Neural progenitor cell (in vitro differentiated cells): Measurements from ENCODE around the gene ESRRB. TPM values are rescaled to one million over a fixed set of nuclear protein-coding genes. Genes with fewer than 3 reads are reported as not detected.

Experiments used
- DNase-seq: peaks from one replicate; pipeline ENCODE4 v3.0.0-alpha.2; 2016; ENCODE audit warnings: low spot score
- H2AFZ ChIP-seq: fragments of 200-600 bp; sonication (generic); replicated peaks from 2 replicates; pipeline ENCODE4 v1.6.1; 2016; ENCODE audit warnings: antibody characterized with exemption
- H3F3A ChIP-seq: fragments of 200-600 bp; sonication (generic); 2 replicates; pipeline ENCODE4 v1.6.1; 2016; ENCODE audit warnings: antibody characterized with exemption, low read depth
- H3K27ac ChIP-seq: fragments of 200-600 bp; sonication (generic); 2 replicates; pipeline ENCODE4 v1.5.1; 2016; ENCODE audit warnings: mild to moderate bottlenecking
- H3K27me3 ChIP-seq: fragments of 200-600 bp; sonication (generic); 2 replicates; pipeline ENCODE4 v1.6.1; 2016; ENCODE audit warnings: mild to moderate bottlenecking, moderate library complexity
- H3K36me3 ChIP-seq: fragments of 200-600 bp; sonication (generic); 2 replicates; pipeline ENCODE4 v1.5.1; 2016
- H3K4me1 ChIP-seq: fragments of 200-600 bp; sonication (generic); 2 replicates; pipeline ENCODE4 v1.6.1; 2016; ENCODE audit warnings: mixed run types
- H3K4me2 ChIP-seq: fragments of 200-600 bp; sonication (generic); 2 replicates; pipeline ENCODE4 v1.6.1; 2016
- H3K4me3 ChIP-seq: fragments of 200-600 bp; sonication (generic); 2 replicates; pipeline ENCODE4 v1.5.1; 2016
- H3K79me2 ChIP-seq: fragments of 200-600 bp; sonication (generic); 2 replicates; pipeline ENCODE4 v1.6.1; 2016; ENCODE audit warnings: low read depth
- H3K9ac ChIP-seq: fragments of 200-600 bp; sonication (generic); 2 replicates; pipeline ENCODE4 v1.6.1; 2016
- H3K9me3 ChIP-seq: fragments of 200-600 bp; sonication (generic); 2 replicates; pipeline ENCODE4 v1.5.1; 2016; ENCODE audit warnings: low read depth
- H4K20me1 ChIP-seq: fragments of 200-600 bp; sonication (generic); 2 replicates; pipeline ENCODE4 v1.6.1; 2016; ENCODE audit warnings: low read depth
- H3K27ac Mint-ChIP-seq: 3 replicates; pipeline ENCODE4 v1.8.0; 2021; ENCODE audit warnings: mixed read lengths
- H3K27me3 Mint-ChIP-seq: 2 replicates; pipeline ENCODE4 v1.8.0; 2022; ENCODE audit warnings: low read depth, mild to moderate bottlenecking, inconsistent platforms, moderate library complexity, mixed read lengths; ENCODE audit not compliant: insufficient read depth
- H3K36me3 Mint-ChIP-seq: 3 replicates; pipeline ENCODE4 v1.8.0; 2021; ENCODE audit warnings: mixed read lengths
- H3K4me1 Mint-ChIP-seq: 3 replicates; pipeline ENCODE4 v1.8.0; 2021; ENCODE audit warnings: mixed read lengths
- H3K4me3 Mint-ChIP-seq: 3 replicates; pipeline ENCODE4 v1.8.0; 2021; ENCODE audit warnings: mild to moderate bottlenecking, moderate library complexity, mixed read lengths
- H3K9me3 Mint-ChIP-seq: 3 replicates; pipeline ENCODE4 v1.8.0; 2020; ENCODE audit warnings: mixed read lengths
- CTCF ChIP-seq: fragments of 200-600 bp; sonication (generic); IDR thresholded peaks from 2 replicates; pipeline ENCODE4 v1.5.1; 2017; ENCODE audit warnings: antibody characterized with exemption, mild to moderate bottlenecking
- EZH2 ChIP-seq: fragments of 200-600 bp; sonication (generic); IDR thresholded peaks from 2 replicates; pipeline ENCODE4 v1.6.1; 2017; ENCODE audit warnings: antibody characterized with exemption, mild to moderate bottlenecking, moderate library complexity
- EZH2phosphoT487 ChIP-seq: fragments of 200-600 bp; sonication (generic); IDR thresholded peaks from 2 replicates; pipeline ENCODE4 v1.6.1; 2017; ENCODE audit warnings: antibody characterized with exemption
- total RNA-seq: library from RNA; depleted of rRNA; stranded (reverse); fragments of >200 nt; gene quantifications from 2 replicates; pipeline ENCODE4 v1.2.3, GENCODE V29; 2015; ENCODE audit warnings: low replicate concordance

Gene ESRRB
- total RNA-seq, 1 donor from 2014 or later = 1.3 TPM

- peaks cover 9% of the 10 kb centered on the region for H3K4me1 Mint-ChIP-seq
- Histone ChIP-seq H3K9ac (no peak overlapping the region), H2AFZ (no peak overlapping the region), H4K20me1 (no peaks in the 10 kb centered on the region), H3K27ac (no peak overlapping the region), H3K27me3 (no peaks in the 10 kb centered on the region), H3K4me3 (no peak overlapping the region), H3K4me1 (no peaks in the 10 kb centered on the region), H3K36me3 (no peaks in the 10 kb centered on the region), H3K79me2 (no peaks in the 10 kb centered on the region), H3F3A (no peaks in the 10 kb centered on the region), H3K9me3 (no peaks in the 10 kb centered on the region), H3K4me2 (no peak overlapping the region)
- no peak overlapping the region for H3K4me3 Mint-ChIP-seq
- H3K9me3 Mint-ChIP-seq = peaks cover 2% of the 10 kb centered on the region
- DNase-seq = no peak
- no peaks in the 10 kb centered on the region for H3K36me3 Mint-ChIP-seq
- H3K27ac Mint-ChIP-seq = no peak overlapping the region
- TF ChIP-seq EZH2phosphoT487 = no peak
- TF ChIP-seq CTCF = no peak
- no peak for TF ChIP-seq EZH2
- H3K27me3 Mint-ChIP-seq = peaks cover 9% of the 10 kb centered on the region
Measured at GRCh38 chr14:76420827-76421226, 44.9 kb downstream of the ESRRB start.

GRCh38 chr14:76421662-76422061 lies 45.7 kb downstream of the ESRRB start:
- Histone ChIP-seq H3K4me2 (no peak overlapping the region), H3K9me3 (no peaks in the 10 kb centered on the region), H2AFZ (no peak overlapping the region), H3K27ac (no peak overlapping the region), H3K36me3 (no peaks in the 10 kb centered on the region), H3K4me3 (no peak overlapping the region), H3K9ac (no peak overlapping the region), H3K4me1 (no peaks in the 10 kb centered on the region), H3K27me3 (no peaks in the 10 kb centered on the region), H3K79me2 (no peaks in the 10 kb centered on the region), H3F3A (no peaks in the 10 kb centered on the region), H4K20me1 (no peaks in the 10 kb centered on the region)
- Mint-ChIP-seq H3K4me1 (peaks cover 10% of the 10 kb centered on the region), H3K27me3 (peaks cover 13% of the 10 kb centered on the region), H3K9me3 (peaks cover 2% of the 10 kb centered on the region), H3K36me3 (no peaks in the 10 kb centered on the region), H3K4me3 (no peak overlapping the region), H3K27ac (no peak overlapping the region)
- TF ChIP-seq CTCF (no peak), EZH2 (no peak), EZH2phosphoT487 (no peak)
- DNase-seq = no peak

- Histone ChIP-seq H3K27me3 (no peaks in the 10 kb centered on the region), H3K4me3 (no peak overlapping the region), H3K4me1 (no peaks in the 10 kb centered on the region), H3K27ac (no peak overlapping the region), H3K4me2 (no peak overlapping the region), H3K79me2 (no peaks in the 10 kb centered on the region), H3F3A (no peaks in the 10 kb centered on the region), H3K9ac (no peak overlapping the region), H3K36me3 (no peaks in the 10 kb centered on the region), H4K20me1 (no peaks in the 10 kb centered on the region), H2AFZ (no peak overlapping the region), H3K9me3 (no peaks in the 10 kb centered on the region)
- H3K27ac Mint-ChIP-seq = no peak overlapping the region
- peaks cover 13% of the 10 kb centered on the region for H3K27me3 Mint-ChIP-seq
- H3K9me3 Mint-ChIP-seq = peaks cover 2% of the 10 kb centered on the region
- H3K4me1 Mint-ChIP-seq = peaks cover 7% of the 10 kb centered on the region
- peak; percentile 5 for TF ChIP-seq CTCF
- no peak for TF ChIP-seq EZH2phosphoT487
- H3K36me3 Mint-ChIP-seq = no peaks in the 10 kb centered on the region
- no peak for DNase-seq
- no peak overlapping the region for H3K4me3 Mint-ChIP-seq
Measured at GRCh38 chr14:76422662-76423061, 46.7 kb downstream of the ESRRB start.
